Body of pancreas (tissue), 4 donors: ENCODE results near the gene ZNF516.

ENCODE experiments used
- POLR2A ChIP-seq, 3 donors: fragments of 450-650 bp; IDR thresholded peaks; one replicate each; pipeline ENCODE4 v1.6.1; 2016; ENCODE audit warnings: antibody characterized with exemption in 3 of 3, mild to moderate bottlenecking in 2 of 3
- TF ChIP-seq, protein P1 (sequence below), 7 experiments: fragments of 450-650 bp in 4 of 7; fragments of 200-600 bp in 3 of 7; sonication (generic) in 3 of 7; IDR thresholded peaks; one replicate each; pipeline ENCODE4 v1.5.1; 2016 to 2019; ENCODE audit warnings: antibody characterized with exemption in 7 of 7

DNA sequence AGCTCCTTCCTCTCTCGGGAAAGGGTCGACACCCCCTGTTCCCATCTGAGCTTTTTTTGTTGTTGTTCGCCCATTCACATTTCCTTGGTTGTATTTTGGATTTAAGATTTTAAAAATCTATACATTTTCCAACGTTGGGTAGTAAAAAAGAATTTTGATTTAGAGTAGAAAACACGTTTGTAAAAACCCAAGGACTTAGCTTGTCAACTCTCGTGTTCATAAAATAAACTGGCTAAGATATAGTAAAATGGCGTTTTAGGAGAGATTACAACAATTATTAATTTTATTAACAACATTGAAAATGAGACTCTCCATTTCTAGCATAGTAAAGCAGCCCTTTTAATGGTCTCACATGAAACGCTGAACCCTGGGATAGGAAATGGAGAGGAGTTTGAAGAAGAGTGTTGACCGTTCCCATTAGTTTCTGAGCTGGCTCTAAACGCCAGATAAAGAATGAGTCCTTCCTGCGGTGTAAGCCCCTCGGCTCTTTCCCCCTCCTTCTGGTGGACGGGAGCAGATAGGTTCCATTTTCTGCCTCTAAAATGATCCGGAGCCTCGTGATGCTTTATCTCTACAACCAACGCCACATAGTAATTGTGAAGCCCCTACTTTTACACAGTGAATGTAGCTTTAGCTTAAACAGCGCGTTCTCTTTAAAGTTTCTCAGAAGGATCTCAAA lies 24.0 kb upstream of the ZNF516 start:
- no peak for TF ChIP-seq POLR2A (IDR thresholded peaks at IDR 0.05)
- TF ChIP-seq, protein P1, sequence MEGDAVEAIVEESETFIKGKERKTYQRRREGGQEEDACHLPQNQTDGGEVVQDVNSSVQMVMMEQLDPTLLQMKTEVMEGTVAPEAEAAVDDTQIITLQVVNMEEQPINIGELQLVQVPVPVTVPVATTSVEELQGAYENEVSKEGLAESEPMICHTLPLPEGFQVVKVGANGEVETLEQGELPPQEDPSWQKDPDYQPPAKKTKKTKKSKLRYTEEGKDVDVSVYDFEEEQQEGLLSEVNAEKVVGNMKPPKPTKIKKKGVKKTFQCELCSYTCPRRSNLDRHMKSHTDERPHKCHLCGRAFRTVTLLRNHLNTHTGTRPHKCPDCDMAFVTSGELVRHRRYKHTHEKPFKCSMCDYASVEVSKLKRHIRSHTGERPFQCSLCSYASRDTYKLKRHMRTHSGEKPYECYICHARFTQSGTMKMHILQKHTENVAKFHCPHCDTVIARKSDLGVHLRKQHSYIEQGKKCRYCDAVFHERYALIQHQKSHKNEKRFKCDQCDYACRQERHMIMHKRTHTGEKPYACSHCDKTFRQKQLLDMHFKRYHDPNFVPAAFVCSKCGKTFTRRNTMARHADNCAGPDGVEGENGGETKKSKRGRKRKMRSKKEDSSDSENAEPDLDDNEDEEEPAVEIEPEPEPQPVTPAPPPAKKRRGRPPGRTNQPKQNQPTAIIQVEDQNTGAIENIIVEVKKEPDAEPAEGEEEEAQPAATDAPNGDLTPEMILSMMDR (IDR thresholded peaks at IDR 0.05) = no peak
